Measurements from ENCODE around the gene GALNT18. TPM values are rescaled to one million over a fixed set of nuclear protein-coding genes. Genes with fewer than 3 reads are reported as not detected.

Gene GALNT18
- total RNA-seq, 5 donors from 2014 or later (not counting 1 experiment from before 2014, with no cell fraction given) = 0.10 to 0.15 TPM; not detected in 3

DNA sequence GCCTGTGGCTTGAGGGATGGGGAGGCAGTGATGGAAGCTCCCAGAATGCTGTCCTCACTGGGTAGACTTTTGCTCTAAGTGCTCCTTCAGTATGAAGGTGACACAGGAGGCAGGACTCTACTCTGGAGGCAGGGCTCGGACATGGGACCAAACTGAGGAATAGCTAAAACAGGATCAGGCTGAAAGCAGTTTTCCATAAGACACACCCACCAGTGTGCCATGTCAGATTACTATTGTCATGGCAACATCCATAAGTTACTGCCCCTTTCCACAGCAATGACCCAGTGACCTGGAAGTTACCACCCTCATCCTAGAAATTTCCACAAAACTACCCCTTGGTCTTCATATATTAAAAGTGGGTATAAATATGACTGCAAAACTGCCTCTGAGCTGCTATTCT, 43.6 kb upstream of the GALNT18 start:
- Histone ChIP-seq H3K9me3 (no peaks in the 10 kb centered on the region), H3K4me1 (ENCODE audit: control insufficient read depth in 1 of 2, extremely low read depth in 1 of 2, insufficient read depth in 2 of 2, low read length in 2 of 2) (no peaks in the 10 kb centered on the region), H3K4me3 (ENCODE audit: control insufficient read depth in 1 of 2, extremely low read depth in 1 of 2, low read length in 1 of 2) (no peak overlapping the region), H3K27ac (ENCODE audit: low read length) (no peak overlapping the region), H3K36me3 (ENCODE audit: control insufficient read depth in 2 of 2, extremely low read depth in 1 of 2, insufficient read depth in 1 of 2, low read length in 1 of 2) (no peaks in the 10 kb centered on the region), H3K27me3 (replicated peaks in 1 of 2; ENCODE audit: control insufficient read depth in 2 of 2, extremely low read depth in 1 of 2, insufficient read depth in 2 of 2, low read length in 1 of 2) (peaks cover 0 to 27% of the 10 kb centered on the region in 2 experiments)
- Mint-ChIP-seq H3K27me3 (peaks cover 29 to 41% of the 10 kb centered on the region in 2 donors), H3K27ac (no peak overlapping the region), H3K4me3 (no peak overlapping the region), H3K4me1 (no peaks in the 10 kb centered on the region), H3K36me3 (no peaks in the 10 kb centered on the region), H3K9me3 (peaks cover 0 to 4% (median 0%) of the 10 kb centered on the region in 3 donors)
- DNase-seq (no peak), ATAC-seq (replicated peaks in 1 of 4) (no peak)
- CTCF ChIA-PET = no interaction called here
- POLR2A ChIA-PET = no interaction called here
- 33% methylated on average over 1 of the region's 1 CpG for WGBS (ENCODE audit: insufficient coverage)

DNA sequence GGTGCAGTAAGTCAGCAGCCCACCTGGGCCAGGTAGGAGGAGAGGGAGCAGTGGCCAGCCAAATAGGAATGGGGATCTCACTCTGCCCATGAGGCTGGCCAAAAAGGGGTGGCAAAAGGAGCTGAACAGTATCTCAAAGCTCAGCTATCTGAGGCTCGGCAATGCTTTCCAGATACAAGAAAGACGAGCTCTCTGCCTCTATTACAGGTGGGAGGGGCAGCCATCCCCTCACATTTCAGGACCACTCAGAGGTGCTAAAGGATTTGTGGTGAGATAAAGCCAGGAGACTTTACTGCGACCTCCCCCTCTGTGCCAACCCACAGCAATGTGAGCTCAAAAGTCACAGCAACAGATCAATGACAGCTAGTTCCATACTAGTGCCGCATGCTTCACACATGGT, 42.1 kb upstream of the GALNT18 start:
- no peak overlapping the region for H3K27ac ChIP-seq (ENCODE audit: low read length)
- 50% methylated on average over 2 of the region's 4 CpGs for WGBS (ENCODE audit: insufficient coverage)

DNA sequence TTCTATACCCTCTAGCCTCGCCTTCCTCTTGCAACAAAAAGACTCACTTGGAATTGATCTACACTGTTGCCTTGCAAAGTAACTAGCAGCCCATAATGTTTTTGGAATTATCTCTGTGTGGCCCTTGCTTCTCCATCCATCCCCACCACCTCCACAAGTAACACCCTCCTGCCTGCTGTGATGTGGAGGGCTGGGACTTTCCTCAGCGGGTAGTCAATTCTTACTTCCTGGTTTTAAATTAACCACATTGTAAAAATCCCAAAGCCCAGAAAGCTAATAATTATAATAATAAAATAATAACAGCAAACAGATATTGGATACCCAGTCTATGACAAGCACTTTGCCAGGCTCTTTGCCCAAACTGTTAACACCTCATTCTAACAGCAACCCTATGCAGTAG, 40.8 kb upstream of the GALNT18 start:
- Mint-ChIP-seq H3K36me3 (no peaks in the 10 kb centered on the region), H3K27ac (no peak overlapping the region), H3K9me3 (peaks cover 0 to 4% (median 0%) of the 10 kb centered on the region in 3 donors), H3K27me3 (peaks cover 21 to 25% of the 10 kb centered on the region in 2 donors), H3K4me1 (no peaks in the 10 kb centered on the region), H3K4me3 (no peak overlapping the region)
- ChIA-PET CTCF (no interaction called here), POLR2A (no interaction called here)
- no peak for ATAC-seq (replicated peaks in 1 of 4)
- no CpG with 5 or more reads among the region's 2 CpGs for WGBS (ENCODE audit: insufficient coverage)
- Histone ChIP-seq H3K36me3 (ENCODE audit: control insufficient read depth in 2 of 2, extremely low read depth in 1 of 2, insufficient read depth in 1 of 2, low read length in 1 of 2) (no peaks in the 10 kb centered on the region), H3K9me3 (no peaks in the 10 kb centered on the region), H3K27ac (ENCODE audit: low read length) (no peak overlapping the region), H3K4me3 (ENCODE audit: control insufficient read depth in 1 of 2, extremely low read depth in 1 of 2, low read length in 1 of 2) (no peak overlapping the region), H3K4me1 (ENCODE audit: control insufficient read depth in 1 of 2, extremely low read depth in 1 of 2, insufficient read depth in 2 of 2, low read length in 2 of 2) (no peaks in the 10 kb centered on the region), H3K27me3 (replicated peaks in 1 of 2; ENCODE audit: control insufficient read depth in 2 of 2, extremely low read depth in 1 of 2, insufficient read depth in 2 of 2, low read length in 1 of 2) (peaks cover 0 to 18% of the 10 kb centered on the region in 2 experiments)
- no peak for DNase-seq

More for the DNA sequence above, 42.1 kb upstream of the GALNT18 start:
- no peak overlapping the region for H3K4me3 Mint-ChIP-seq
- H3K27ac Mint-ChIP-seq = no peak overlapping the region
- H3K27me3 ChIP-seq (replicated peaks in 1 of 2; ENCODE audit: control insufficient read depth in 2 of 2, extremely low read depth in 1 of 2, insufficient read depth in 2 of 2, low read length in 1 of 2) = peaks cover 0 to 25% of the 10 kb centered on the region in 2 experiments
- ATAC-seq (replicated peaks in 1 of 4) = no peak
- peaks cover 0 to 4% (median 0%) of the 10 kb centered on the region in 3 donors for H3K9me3 Mint-ChIP-seq
- no peak overlapping the region for H3K4me3 ChIP-seq (ENCODE audit: control insufficient read depth in 1 of 2, extremely low read depth in 1 of 2, low read length in 1 of 2)
- H3K4me1 Mint-ChIP-seq = no peaks in the 10 kb centered on the region
- ChIA-PET CTCF (no interaction called here), POLR2A (no interaction called here)
- H3K27me3 Mint-ChIP-seq = peaks cover 29 to 35% of the 10 kb centered on the region in 2 donors
- H3K4me1 ChIP-seq (ENCODE audit: control insufficient read depth in 1 of 2, extremely low read depth in 1 of 2, insufficient read depth in 2 of 2, low read length in 2 of 2) = no peaks in the 10 kb centered on the region
- no peaks in the 10 kb centered on the region for H3K9me3 ChIP-seq
- DNase-seq = no peak
- H3K36me3 Mint-ChIP-seq = no peaks in the 10 kb centered on the region
- no peaks in the 10 kb centered on the region for H3K36me3 ChIP-seq (ENCODE audit: control insufficient read depth in 2 of 2, extremely low read depth in 1 of 2, insufficient read depth in 1 of 2, low read length in 1 of 2)

DNA sequence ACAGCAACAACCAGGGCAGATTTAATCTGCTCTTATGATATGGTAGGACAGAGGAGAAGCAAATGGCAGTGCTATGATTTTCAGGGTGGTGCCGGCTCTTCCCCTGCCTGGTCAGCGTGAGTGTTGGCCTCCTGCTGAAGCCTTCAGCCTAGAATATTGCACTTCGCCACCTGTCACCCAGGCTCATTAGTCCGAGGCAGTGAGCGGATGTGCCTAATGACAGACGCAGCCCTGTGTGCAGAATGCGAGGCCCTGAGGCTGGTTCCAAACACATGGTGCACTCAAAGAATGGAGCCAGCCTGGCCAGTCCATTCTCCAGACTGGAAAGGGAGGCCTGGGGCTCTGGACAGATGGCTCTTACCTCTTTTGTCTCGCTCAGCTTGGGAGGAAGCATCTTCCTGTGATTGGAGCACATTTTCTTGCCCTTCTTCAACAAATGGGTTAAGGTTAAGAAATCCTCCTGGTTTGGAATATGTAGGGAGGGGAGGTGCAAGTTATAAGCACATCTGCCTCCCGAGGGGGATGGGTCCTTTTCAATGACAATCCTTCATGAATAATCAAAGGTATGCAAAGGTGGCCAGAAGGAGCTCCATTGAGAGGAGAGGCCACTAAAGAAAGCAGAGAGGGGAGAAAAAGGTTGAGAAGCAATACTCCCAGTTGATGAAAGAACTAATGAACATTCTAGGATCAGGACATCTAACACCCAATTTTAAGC, 39.7 kb upstream of the GALNT18 start:
- H3K27me3 ChIP-seq (replicated peaks in 1 of 2; ENCODE audit: control insufficient read depth in 2 of 2, extremely low read depth in 1 of 2, insufficient read depth in 2 of 2, low read length in 1 of 2) = peaks cover 0 to 20% of the 10 kb centered on the region in 2 experiments
- peaks cover 15 to 18% of the 10 kb centered on the region in 2 donors for H3K27me3 Mint-ChIP-seq
- H3K4me3 Mint-ChIP-seq = no peak overlapping the region
- no peaks in the 10 kb centered on the region for H3K9me3 Mint-ChIP-seq
- H3K4me1 ChIP-seq (ENCODE audit: control insufficient read depth in 1 of 2, extremely low read depth in 1 of 2, insufficient read depth in 2 of 2, low read length in 2 of 2) = no peaks in the 10 kb centered on the region
- WGBS (ENCODE audit: insufficient coverage) = 88% methylated on average over 8 of the region's 9 CpGs
- CTCF ChIA-PET = no interaction called here
- no peak for DNase-seq
- no peaks in the 10 kb centered on the region for H3K4me1 Mint-ChIP-seq
- no peaks in the 10 kb centered on the region for H3K9me3 ChIP-seq
- H3K4me3 ChIP-seq (ENCODE audit: control insufficient read depth in 1 of 2, extremely low read depth in 1 of 2, low read length in 1 of 2) = no peak overlapping the region
- POLR2A ChIA-PET = no interaction called here
- no peak overlapping the region for H3K27ac ChIP-seq (ENCODE audit: low read length)
- H3K36me3 ChIP-seq (ENCODE audit: control insufficient read depth in 2 of 2, extremely low read depth in 1 of 2, insufficient read depth in 1 of 2, low read length in 1 of 2) = no peaks in the 10 kb centered on the region
- ATAC-seq (replicated peaks in 1 of 4) = no peak
- H3K27ac Mint-ChIP-seq = no peak overlapping the region
- no peaks in the 10 kb centered on the region for H3K36me3 Mint-ChIP-seq

DNA sequence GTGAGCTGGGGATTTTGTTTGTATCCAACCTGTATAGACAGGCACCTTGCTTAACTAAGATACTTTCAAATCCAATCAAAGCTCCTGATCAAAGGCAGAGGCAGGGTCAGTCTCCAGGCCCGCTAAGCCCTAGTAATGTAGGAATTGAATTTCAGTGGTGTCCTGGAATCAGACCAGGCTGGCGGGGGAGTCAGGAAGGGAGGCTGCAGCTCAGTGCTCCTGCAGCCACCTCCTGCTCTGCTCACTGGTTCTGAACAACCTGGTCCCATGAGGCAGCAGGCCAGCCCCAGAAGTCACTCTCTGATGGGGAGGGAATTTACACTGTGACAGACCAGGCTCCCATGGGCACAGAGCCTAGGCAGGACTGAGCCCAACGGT, 38.5 kb upstream of the GALNT18 start:
- DNase-seq = no peak
- Mint-ChIP-seq H3K27ac (no peak overlapping the region), H3K9me3 (no peaks in the 10 kb centered on the region), H3K4me1 (no peaks in the 10 kb centered on the region), H3K4me3 (no peak overlapping the region), H3K36me3 (no peaks in the 10 kb centered on the region), H3K27me3 (peaks cover 20 to 27% of the 10 kb centered on the region in 2 donors)
- H3K4me1 ChIP-seq (ENCODE audit: control insufficient read depth in 1 of 2, extremely low read depth in 1 of 2, insufficient read depth in 2 of 2, low read length in 2 of 2) = no peaks in the 10 kb centered on the region
- no peak overlapping the region for H3K4me3 ChIP-seq (ENCODE audit: control insufficient read depth in 1 of 2, extremely low read depth in 1 of 2, low read length in 1 of 2)
- 82% methylated on average over 2 of the region's 3 CpGs for WGBS (ENCODE audit: insufficient coverage)
- ChIA-PET POLR2A (interaction anchor here in 1 of 2 donors (0.5 to 0.9 kb wide), 2 partner anchors 12 to 223 kb away, joined by 3 to 5 read pairs; no protein-coding TSS in a partner anchor), CTCF (no interaction called here)
- H3K27me3 ChIP-seq (replicated peaks in 1 of 2; ENCODE audit: control insufficient read depth in 2 of 2, extremely low read depth in 1 of 2, insufficient read depth in 2 of 2, low read length in 1 of 2) = peaks cover 0 to 17% of the 10 kb centered on the region in 2 experiments
- H3K27ac ChIP-seq (ENCODE audit: low read length) = no peak overlapping the region
- H3K9me3 ChIP-seq = no peaks in the 10 kb centered on the region
- no peaks in the 10 kb centered on the region for H3K36me3 ChIP-seq (ENCODE audit: control insufficient read depth in 2 of 2, extremely low read depth in 1 of 2, insufficient read depth in 1 of 2, low read length in 1 of 2)
- ATAC-seq (replicated peaks in 1 of 4) = no peak

DNA sequence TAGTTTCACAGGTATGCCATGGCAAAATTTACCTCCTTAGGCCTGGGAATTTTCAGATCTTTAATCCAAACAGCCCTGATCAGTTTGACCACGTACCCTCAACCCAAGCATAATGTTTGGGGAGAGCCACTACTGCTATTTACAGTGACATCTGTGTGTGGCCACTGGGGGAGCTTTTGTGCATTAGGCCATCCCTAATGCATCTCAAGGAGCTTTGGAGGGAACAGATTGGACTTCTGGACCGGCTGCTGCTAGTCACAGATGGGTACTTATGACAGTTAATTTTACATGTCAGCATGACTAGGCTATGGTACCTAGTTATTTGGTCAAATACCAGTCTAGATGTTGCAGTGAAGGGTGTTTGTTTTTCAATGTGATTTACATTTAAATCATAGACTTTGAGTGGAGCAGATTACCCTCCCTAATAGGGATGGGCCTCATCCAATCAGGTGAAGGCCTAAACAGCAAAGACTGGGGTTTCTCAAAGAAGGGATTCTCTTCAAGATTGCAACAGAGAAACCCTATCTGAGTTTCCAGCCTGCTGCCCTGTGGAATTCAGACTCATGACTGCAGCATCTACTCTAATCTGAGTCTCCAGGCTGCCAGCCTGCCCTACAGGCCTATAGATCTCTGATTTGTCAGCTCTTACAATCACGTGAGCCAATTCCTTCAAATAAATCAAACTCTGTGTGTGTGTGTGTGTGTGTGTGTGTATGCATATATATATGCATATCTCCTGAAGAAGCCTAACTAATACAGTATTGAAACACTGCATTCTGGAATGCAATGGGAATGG, 38.0 kb upstream of the GALNT18 start:
- CTCF ChIA-PET = no interaction called here
- Histone ChIP-seq H3K4me1 (ENCODE audit: control insufficient read depth in 1 of 2, extremely low read depth in 1 of 2, insufficient read depth in 2 of 2, low read length in 2 of 2) (no peaks in the 10 kb centered on the region), H3K27me3 (replicated peaks in 1 of 2; ENCODE audit: control insufficient read depth in 2 of 2, extremely low read depth in 1 of 2, insufficient read depth in 2 of 2, low read length in 1 of 2) (peaks cover 0 to 17% of the 10 kb centered on the region in 2 experiments), H3K27ac (ENCODE audit: low read length) (no peak overlapping the region), H3K36me3 (ENCODE audit: control insufficient read depth in 2 of 2, extremely low read depth in 1 of 2, insufficient read depth in 1 of 2, low read length in 1 of 2) (no peaks in the 10 kb centered on the region), H3K9me3 (no peaks in the 10 kb centered on the region), H3K4me3 (ENCODE audit: control insufficient read depth in 1 of 2, extremely low read depth in 1 of 2, low read length in 1 of 2) (no peak overlapping the region)
- H3K4me3 Mint-ChIP-seq = no peak overlapping the region
- WGBS (ENCODE audit: insufficient coverage) = no CpG with 5 or more reads among the region's 3 CpGs
- POLR2A ChIA-PET = interaction anchor here in 1 of 2 donors (0.5 to 0.9 kb wide), 2 partner anchors 12 to 222 kb away, joined by 3 to 5 read pairs; no protein-coding TSS in a partner anchor
- H3K27ac Mint-ChIP-seq = no peak overlapping the region
- DNase-seq (no peak), ATAC-seq (replicated peaks in 1 of 4) (no peak)
- H3K4me1 Mint-ChIP-seq = no peaks in the 10 kb centered on the region
- peaks cover 24 to 32% of the 10 kb centered on the region in 2 donors for H3K27me3 Mint-ChIP-seq
- H3K36me3 Mint-ChIP-seq = no peaks in the 10 kb centered on the region
- H3K9me3 Mint-ChIP-seq = no peaks in the 10 kb centered on the region
